Neural progenitor cell (in vitro differentiated cells): ENCODE results near the gene OR2C3.

Experiments used
- CTCF ChIP-seq: fragments of 200-600 bp; sonication (generic); IDR thresholded peaks from 2 replicates; pipeline ENCODE4 v1.5.1; 2017; ENCODE audit warnings: antibody characterized with exemption, mild to moderate bottlenecking
- EZH2 ChIP-seq: fragments of 200-600 bp; sonication (generic); IDR thresholded peaks from 2 replicates; pipeline ENCODE4 v1.6.1; 2017; ENCODE audit warnings: antibody characterized with exemption, mild to moderate bottlenecking, moderate library complexity

GRCh38 chr1:247578946-247579460 is 42.8 kb upstream of the OR2C3 start:
- no peak for TF ChIP-seq CTCF
- TF ChIP-seq EZH2, result no peak
